NK-92 (cell line): ENCODE measurements around the gene IL12B.
"Not testable (repeated sequence)": the region's sequence is repeated elsewhere in the genome, so short reads cannot be mapped to it uniquely, and the experiment has no call there.

Experiments used
- DNase-seq: peaks from one replicate; lab custom pipeline; 2025; ENCODE audit not compliant: unreplicated experiment; lab: John Stamatoyannopoulos, UW

The IL12B gene

DNA sequence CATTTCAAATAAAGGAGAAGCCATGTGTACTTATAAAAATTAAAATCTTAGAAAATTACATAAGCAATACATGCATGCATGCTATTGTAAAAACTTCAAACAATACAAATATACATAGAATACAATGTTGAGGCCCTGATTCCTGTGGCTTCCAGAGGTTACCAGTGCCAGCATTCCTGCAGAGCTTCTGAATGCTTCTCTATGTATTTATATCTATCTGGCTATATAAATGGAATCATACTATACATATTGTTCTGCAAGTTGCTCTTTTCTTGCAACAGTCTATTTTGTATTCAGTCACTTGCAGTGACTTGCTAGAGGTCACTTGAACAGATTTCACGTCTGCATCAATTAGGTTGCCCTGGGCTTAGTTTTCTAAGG is 3.2 kb upstream of the IL12B start:
- no peak for DNase-seq

DNA sequence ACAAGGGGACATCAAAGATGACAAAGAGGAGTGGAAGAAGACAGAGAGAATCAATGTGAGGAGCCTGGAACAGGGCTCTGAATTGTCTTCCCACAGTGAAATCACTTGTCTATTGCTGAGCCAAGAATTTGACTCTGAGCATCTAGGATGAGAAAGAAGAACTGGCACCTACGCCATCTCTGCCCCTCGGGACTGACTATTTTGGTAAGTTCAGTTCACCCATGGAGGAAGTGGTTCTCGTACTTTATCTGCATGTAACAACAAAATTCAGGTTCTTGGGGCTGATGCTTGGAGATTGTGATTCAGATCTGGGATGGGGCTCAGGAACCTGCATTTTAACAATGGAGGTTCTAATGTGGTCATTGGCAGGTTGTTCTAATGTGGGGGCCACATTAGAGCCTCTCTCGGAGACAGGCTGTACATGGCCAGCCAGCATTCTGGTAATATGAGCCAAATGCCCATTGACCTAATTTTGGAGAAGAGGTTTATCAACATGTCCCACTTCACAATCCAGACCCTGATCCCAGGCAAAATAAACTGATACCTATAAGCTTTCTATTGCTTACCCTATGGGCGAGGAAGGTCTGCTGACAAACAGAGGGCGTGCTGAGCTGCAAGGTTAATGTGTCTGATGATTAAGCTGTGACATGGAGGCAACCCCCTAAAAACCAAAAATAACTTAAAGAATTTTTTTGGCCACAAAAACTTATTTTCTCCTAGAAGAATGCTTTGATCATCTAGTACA is 2.7 kb upstream of the IL12B start:
- no peak for DNase-seq

DNA sequence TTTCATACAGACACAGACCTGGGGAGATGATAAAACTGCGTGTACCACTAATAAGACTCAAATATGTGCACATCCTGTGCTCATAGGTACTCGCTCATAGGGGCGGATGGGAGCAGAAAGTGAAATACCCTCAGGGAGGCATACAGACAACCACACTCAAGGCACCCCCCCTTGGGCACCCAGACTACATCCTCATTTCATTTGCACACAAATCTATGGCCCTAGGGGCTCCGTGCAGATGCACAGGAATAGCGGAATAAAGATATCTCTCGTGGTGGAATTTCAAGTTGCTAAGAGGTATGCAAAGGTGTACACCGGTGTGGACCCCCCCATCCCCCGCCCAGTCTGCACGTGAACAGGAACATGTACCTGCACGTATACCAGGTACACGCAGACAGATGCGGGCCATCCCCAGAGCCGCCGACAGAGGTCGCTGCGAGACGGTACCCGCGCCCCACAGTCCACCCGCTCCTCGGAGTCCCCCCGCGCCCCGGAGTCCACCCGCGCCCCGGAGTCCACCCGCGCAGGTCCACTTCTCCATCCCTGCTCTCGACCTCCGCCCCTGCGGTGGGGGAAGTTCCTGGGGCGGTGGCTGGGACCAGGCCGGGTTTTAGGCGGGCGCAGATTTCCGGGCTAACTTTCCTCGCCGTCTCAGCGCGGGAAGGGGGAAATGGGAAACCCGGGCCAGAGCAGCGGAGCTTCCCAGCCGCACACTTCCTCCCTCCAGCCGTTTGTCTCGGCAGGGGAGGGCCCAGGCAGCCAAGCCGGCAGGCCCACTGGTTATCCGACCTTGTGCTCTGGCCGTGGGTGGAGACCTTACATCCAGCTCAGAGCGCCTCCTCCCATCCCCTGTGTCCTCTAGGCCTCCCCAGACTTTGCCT is 1.0 kb upstream of the IL12B start:
- DNase-seq, result no peak

DNA sequence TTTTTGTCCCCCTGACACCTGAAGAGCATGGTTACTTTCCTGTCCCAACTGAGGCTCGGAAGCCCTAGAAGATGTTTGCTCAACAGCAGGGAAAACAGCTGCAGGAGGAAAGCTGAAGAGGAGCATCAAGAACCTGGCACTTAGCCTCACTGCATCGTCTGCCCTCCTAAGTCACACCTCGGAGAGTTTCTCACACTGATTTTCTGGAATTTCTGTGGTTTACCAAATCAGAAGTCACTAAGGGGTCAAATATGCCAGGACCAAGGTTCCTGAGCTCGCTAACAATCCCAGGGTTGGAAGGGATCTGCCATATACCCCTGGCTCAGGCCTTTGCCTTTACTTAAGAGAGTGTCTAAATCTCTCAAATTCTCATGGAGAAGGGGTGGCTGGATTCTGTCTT is 5.3 kb downstream of the IL12B start:
- no peak for DNase-seq

DNA sequence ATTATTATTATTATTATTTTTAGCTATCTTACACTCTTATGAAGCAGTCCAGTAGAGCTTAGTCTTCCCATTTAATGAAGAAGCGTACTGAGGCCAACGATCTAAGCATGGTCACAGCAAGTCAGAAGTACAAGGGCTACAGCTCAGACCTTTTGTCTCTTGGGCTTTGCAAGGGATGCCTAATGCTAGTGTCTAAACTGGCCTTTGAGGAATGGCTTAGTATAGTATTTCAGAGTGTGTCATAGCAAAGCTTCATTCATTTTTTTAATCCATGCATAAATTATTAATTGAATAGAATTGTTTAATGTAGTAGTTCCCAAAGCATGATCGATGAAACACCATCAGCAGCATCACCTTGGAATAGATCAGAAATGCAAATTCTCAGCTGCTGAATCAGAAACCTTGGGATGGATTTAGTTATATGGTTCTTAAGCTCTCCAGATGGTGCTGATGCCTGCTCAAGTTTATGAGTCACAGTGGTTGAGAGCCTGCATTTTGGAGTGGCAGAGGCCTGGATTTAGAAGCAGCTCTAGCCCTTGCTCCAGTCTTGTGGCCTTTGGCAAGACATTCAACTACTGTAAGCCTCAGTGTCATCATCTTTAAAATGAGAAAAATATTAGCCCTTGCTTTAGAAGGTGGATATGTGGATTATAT is 6.1 kb downstream of the IL12B start:
- no peak for DNase-seq

DNA sequence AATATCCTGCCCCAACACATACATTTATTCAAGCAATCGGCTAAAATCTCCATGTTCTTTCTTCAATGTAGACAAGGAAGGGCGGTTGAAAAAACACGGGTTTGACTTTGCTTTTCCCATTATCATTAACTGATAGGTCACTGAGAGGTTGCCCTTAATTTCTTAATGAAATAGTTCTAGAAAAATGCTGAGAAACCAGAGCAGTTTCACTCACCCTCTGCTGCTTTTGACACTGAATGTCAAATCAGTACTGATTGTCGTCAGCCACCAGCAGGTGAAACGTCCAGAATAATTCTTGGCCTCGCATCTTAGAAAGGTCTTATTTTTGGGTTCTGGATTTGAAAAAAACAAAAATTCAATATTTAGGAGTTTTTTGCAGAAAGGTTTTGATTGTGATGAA is 8.1 kb downstream of the IL12B start:
- DNase-seq, result no peak

DNA sequence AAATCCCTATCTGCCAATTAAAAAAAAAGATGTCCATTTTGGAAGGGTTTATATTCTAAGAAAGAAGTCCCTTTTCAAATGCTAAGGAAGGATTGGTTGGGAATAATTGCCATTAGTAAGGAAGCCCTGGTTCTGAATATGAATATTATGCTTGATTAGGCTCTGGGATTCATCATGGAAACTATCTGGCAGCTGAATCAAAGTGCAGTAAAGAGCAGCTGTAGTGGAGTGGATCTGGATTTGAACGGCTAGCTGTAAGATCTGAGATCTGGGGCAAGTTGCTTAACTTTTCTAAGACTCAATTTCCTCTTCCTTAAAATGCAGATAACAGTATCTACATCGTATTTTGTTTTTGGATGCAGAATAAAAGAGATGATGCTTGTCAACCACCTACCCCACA is 10.5 kb downstream of the IL12B start:
- DNase-seq, result no peak

DNA sequence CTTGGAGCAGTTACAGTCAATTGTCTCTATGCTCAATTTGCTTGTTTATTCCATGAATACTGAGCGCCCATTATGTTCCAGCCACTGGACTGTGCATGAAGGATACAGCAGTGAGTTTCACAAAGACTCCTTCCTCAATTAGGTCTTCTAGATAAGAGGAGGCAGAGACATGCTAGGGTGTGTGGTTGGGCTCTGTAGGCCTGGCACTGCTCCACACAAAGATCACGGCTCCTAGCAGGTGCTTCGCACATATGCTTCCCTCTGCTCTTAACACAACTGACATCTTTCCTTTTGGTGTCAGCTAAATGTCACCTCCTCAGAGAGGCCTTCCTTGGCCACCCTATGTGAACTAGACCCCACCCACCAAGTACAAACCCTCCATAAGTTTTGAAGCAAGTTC is 10.9 kb downstream of the IL12B start:
- DNase-seq, result no peak

DNA sequence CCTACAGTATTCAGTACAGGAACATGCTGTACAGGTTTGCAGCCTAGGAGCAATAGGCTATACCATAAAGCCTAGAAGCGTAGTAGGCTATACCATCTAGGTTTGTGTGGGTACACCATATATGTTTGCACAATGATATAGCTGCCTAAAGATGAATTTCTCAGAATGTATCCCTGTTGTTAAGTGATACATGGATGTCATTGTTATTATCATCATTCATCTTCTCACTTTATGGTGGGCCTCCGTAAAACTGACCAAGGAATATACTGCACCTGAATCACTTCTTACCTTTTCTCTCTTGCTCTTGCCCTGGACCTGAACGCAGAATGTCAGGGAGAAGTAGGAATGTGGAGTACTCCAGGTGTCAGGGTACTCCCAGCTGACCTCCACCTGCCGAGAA is 11.8 kb downstream of the IL12B start:
- DNase-seq, result no peak

DNA sequence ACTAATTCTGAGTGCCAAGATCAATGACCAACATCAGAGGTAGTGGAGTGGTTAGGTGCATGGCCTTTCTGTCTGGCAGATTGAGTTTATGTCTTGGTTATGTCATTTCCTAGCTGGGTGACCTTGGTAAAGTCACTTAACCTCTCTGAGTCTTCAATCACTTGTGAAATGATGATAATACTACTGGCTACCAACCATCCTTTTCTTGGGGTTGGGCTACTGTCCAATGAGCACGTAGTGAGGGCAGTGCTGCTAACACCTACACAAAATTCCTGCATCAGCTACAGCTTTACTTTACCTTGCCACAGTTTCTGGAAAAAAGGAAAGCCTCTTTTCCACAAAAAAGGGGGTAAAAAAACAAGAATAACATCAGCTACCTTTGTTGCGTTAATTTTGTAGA is 12.4 kb downstream of the IL12B start:
- DNase-seq, result no peak

DNA sequence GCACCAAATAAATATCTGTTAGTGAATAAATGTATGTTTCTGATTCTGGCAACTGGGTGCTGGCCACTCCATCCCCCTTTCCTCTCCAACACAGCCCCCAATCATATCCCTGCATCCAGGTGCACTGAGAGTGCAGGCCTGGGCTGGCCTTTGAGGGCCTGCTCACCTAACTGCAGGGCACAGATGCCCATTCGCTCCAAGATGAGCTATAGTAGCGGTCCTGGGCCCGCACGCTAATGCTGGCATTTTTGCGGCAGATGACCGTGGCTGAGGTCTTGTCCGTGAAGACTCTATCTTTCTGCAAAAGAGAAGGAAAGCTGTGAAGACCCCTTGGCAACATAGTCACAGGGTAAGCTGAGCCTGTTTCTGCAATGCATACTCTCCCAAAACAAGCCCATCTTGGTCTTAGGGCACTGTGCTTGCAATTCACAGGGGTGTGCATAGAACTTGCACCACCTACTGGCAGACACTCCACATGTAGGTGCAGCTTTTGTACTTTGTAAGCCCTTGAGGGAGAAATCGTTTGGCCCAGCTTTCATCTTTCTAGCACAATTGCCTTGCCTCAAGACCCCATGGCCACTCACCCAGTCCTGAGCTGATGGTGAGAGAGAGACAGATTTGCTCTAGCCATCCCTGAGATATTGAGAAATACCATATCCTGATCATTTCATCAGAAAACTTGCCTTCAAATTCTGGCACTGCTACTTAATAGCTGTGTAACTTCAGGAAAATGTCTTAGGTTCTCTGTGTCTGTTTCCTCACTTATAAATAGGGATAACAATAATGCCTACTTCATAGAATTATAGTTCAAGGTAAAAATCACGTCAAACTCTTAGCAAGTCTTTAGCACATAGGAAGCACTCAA is 13.5 kb downstream of the IL12B start:
- no peak for DNase-seq

DNA sequence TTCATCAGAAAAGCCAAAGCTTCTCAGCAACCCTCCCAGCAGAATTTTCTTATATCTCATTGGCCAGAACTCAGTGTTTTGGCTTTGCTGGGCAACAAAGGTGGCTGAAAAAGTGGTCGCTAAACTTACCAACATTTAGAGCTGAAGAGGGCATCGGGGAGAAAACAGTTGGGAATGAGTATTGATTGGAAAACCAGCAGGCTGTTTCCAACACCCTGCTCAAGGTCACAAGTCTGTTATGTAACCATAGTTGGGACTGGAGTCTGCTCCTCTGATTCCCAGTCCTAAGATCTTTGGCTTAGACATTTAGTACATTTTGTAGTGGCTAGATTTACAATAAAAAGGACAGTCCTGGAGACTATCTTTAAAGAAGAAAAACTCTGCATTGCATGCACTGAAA is 17.1 kb downstream of the IL12B start:
- no peak for DNase-seq

DNA sequence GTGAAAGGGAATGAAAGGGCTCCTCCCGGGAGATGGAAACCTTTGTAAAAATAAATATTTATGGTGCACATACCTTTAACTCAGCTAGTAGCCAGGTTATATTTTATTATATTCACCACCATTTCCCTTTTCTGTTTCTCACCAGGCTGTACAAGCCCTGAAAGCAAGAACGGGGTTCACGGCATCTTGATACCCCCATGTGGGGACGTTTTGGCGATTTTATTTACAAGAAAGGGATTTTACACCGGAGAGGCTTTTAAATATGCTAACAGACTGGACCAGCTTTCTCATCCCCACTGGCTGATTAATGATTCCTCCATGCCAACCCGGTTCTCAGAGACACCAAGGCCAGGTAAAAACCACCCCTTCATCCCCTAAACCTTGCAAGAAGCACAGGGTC is 19.2 kb downstream of the IL12B start:
- DNase-seq, result no peak

DNA sequence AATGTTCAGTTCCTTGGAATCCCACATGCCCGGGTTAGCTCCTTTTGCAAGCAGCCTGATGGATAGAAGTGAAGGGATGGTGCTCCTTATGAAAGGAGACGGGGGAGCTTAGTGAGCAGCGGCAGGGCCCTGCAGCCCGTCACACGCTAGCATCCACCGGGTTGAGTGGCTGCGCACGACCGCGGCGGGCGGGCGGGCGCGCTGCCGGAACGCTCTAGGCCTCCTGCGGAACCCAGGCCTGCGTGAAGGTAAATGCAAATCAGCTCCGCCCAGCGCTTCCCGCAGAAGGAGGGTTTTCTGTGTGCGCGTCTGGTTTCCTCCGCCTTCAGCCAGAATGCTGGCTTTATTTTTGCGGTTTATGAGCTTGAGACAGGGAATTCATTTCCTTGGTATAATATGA is 19.8 kb downstream of the IL12B start:
- no peak for DNase-seq

DNA sequence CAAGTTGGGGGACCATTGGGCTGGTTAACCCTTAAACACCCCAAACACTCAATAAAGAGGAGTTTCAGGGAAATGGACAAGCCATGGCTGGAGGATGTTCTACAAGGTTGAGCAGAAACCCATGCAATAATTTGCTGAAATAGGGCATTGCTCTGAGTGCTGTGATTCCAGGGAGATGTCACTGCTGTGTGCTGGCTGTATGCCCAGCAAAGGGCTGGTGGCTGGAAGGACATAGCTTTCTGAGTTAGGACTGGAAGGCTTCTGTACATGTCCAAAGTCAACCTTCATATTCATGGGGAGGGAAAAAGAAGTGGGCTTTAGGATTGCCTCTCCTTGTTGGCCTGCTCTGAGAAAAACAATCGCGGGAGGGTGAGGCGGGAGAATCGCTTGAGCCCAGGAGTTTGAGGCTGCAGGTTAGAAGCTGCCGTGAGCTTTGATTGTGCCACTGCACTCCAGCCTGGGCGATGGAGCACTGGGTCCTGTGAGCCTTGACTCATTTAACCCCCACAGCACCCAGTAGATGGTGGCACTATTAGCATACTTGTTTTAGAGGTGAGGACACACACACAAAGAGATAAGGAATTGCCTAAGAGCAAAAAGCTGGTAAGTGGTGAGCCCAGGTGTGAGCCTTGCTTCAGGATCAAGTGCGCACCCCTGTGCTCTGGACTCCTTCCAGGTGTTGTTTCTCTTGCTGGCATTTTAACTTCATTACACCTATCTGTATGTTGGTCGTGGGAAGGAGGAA is 20.4 kb downstream of the IL12B start:
- no peak for DNase-seq

DNA sequence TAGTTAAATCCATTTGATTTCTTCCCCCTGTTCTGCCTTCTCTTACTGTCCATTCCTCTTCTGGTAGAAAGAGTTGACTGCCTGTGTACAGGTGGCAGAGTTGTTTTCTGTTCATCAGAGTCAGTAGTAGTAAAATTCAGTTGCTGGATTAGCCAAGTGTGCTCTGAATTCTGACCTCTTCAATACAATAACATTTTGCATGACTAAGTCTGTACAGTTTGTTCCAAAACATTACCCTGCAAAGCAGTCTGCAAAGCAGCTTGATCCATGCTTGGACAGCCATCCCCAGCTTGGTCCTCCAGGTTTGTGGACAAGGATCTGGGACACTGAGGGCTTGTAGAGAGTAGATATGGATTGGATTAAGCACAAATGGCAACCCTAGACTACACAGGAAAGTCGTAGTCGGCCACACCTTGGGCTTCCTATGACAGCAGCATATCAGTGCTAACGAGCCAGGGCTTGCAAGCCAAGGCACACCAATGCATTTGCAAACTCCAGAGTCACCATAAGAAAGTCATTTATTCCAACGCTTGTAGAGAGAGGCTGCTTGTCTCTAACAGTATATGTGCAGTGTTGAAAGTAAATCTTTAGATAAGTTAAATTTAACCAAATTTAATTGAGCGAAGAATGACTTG is 25.2 kb downstream of the IL12B start:
- DNase-seq, result no peak

DNA sequence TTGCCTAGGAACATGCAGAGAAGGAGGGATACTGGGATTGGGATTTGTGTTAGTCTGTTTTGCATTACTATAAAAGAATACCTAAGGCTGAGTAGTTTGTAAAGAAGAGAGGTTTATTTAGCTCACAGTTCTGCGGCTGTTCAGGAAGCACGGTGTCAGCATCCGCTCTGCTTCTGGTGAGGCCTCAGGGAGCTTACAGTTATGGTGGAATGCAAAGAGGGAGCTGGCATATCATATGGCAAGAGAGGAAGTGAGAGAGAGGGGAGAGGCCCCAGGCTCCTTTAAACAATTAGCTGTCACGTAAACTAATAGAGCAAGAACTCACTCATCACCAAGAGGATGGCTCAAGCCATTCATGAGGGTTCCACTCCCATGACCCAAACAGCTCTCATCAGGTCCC is 27.0 kb downstream of the IL12B start:
- DNase-seq, result no peak

DNA sequence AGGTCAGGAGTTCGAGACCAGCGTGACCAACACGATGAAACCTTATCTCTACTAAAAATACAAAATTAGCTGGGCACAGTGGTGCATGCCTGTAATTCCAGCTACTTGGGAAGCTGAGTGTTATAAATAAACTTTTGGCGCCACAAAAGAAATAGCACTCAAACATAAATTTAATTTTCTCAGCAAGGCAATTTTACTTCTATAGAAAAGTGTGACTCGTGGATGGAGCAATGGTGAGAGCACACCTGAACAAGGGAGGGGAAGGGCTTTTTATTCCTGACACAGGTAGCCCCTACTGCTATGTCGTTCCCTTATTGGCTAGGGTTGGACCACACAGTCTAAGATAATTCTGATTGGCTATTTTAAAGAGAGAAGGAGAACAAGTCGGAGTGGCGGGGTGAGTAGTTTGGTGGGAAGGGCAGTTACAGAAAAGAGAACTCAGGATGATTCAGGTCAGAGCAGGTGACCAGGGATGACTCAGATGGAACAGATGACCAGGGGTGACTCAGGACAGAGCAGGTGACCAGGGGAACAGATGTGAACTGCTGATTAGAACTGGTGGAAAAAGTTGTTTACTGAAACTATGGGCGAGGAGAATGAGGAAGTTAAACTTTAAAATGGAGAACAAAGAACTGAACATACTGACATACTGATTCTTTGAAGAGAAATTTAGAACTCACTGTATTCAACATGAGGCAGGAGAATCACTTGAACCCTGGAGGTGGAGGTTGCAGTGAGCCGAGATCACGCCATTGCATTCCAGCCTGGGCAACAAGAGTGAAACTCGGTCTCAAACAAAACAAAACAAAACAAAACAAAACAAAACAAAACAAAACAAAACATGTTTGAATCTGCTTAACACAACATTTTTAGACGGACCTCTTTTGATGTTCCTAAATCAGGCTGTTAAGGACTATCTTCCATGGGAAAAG is 28.1 kb downstream of the IL12B start:
- not testable (repeated sequence) for DNase-seq

DNA sequence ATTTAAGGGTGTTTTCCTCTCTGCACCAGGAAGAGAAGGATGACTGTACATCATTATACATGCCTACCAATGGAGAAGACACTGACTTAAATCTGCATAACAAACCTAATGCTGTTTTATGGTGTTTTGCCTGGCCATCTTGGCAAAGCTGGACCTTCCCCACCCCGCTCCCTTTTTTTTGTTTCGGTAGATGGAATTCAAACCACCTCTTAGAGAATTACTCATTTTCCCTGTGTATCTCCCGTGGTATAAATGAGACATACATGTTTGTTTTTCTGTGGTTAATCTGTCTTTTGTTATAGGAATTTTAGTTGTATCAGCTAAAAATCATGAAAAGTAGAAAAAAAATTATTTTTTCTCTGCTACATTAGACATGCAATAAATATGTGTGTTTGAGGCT is 28.8 kb downstream of the IL12B start:
- DNase-seq, result no peak
